CD4-positive, alpha-beta T cell (primary cell): Measurements from ENCODE around the gene PLEKHH3. TPM values are rescaled to one million over a fixed set of nuclear protein-coding genes. Genes with fewer than 3 reads are reported as not detected.
"Not testable (repeated sequence)": the region's sequence is repeated elsewhere in the genome, so short reads cannot be mapped to it uniquely, and the experiment has no call there.

Source experiments
- ATAC-seq: fragments of 200-7000 bp; cut with Tn5 transposase; one replicate; pipeline ENCODE4 v1.10.0; 2022; ENCODE audit warnings: mild to moderate bottlenecking; ENCODE audit not compliant: poor library complexity
- CTCF ChIA-PET: fragments of 350-600 bp; sonication (Branson Sonifier 250); formaldehyde crosslinking; loops from one replicate; lab custom pipeline; 2021; ENCODE audit warnings: antibody characterized with exemption, inconsistent platforms; lab: Charles Lee
- POLR2A ChIA-PET: fragments of 350-600 bp; sonication (Branson Sonifier 250); formaldehyde crosslinking; loops from one replicate; lab custom pipeline; 2021; ENCODE audit warnings: antibody characterized with exemption, inconsistent platforms; lab: Charles Lee
- DNase-seq, 14 experiments: peaks; one replicate each; pipeline ENCODE4 v3.0.0-alpha.2; 2013 to 2020; ENCODE audit warnings: mixed read lengths in 2 of 14
- H3K27ac ChIP-seq, 2 donors: one replicate each; pipeline versions ENCODE4 v1.5.1 to v1.7.0; 2013; ENCODE audit warnings: low read length in 2 of 2, low read depth in 1 of 2, mild to moderate bottlenecking in 1 of 2
- H3K27me3 ChIP-seq, 2 experiments: 1 replicate in 1 of 2; 2 replicates in 1 of 2; pipeline versions ENCODE4 v1.6.1 to v1.7.0; 2013; ENCODE audit warnings: low read length in 2 of 2, control low read depth in 1 of 2, mild to moderate bottlenecking in 1 of 2, moderate library complexity in 1 of 2; ENCODE audit not compliant: insufficient read depth in 2 of 2, control insufficient read depth in 1 of 2
- H3K36me3 ChIP-seq: one replicate; pipeline ENCODE4 v1.6.1; 2013; ENCODE audit warnings: low read length, control low read depth; ENCODE audit not compliant: insufficient read depth
- H3K4me1 ChIP-seq: one replicate; pipeline ENCODE4 v1.6.1; 2013; ENCODE audit warnings: low read length, control low read depth; ENCODE audit not compliant: insufficient read depth
- H3K4me3 ChIP-seq: one replicate; pipeline ENCODE4 v1.5.1; 2013; ENCODE audit warnings: mild to moderate bottlenecking, low read length, moderate library complexity
- H3K9me3 ChIP-seq, 2 experiments: 1 replicate in 1 of 2; 2 replicates in 1 of 2; pipeline versions ENCODE4 v1.6.1 to v1.7.0; 2013; ENCODE audit warnings: low read length in 2 of 2, mild to moderate bottlenecking in 2 of 2, control low read depth in 1 of 2, moderate library complexity in 1 of 2; ENCODE audit not compliant: control insufficient read depth in 1 of 2, insufficient read depth in 1 of 2
- H3K27ac Mint-ChIP-seq: one replicate; pipeline ENCODE4 v1.8.0; 2020; ENCODE audit warnings: mixed read lengths
- H3K27me3 Mint-ChIP-seq: one replicate; pipeline ENCODE4 v1.8.0; 2021; ENCODE audit warnings: mixed read lengths
- H3K36me3 Mint-ChIP-seq: one replicate; pipeline ENCODE4 v1.8.0; 2021; ENCODE audit warnings: low read depth, mixed read lengths
- H3K4me1 Mint-ChIP-seq: one replicate; pipeline ENCODE4 v1.8.0; 2021; ENCODE audit warnings: low read depth, mixed read lengths
- H3K4me3 Mint-ChIP-seq: one replicate; pipeline ENCODE4 v1.8.0; 2020; ENCODE audit warnings: mild to moderate bottlenecking, mixed read lengths
- H3K9me3 Mint-ChIP-seq: one replicate; pipeline ENCODE4 v1.8.0; 2020; ENCODE audit warnings: mixed read lengths
- CTCF ChIP-seq: fragments of 200-600 bp; IDR thresholded peaks from one replicate; pipeline ENCODE4 v1.8.0; 2022; ENCODE audit warnings: antibody characterized with exemption, mild to moderate bottlenecking
- intact Hi-C, 2 experiments: fragments of 100-400 bp; cut with DNase I in 1 of 2; cut with micrococcal nuclease in 1 of 2; formaldehyde crosslinking; loops; one replicate each; pipeline versions ENCODE4 v1.15.1 to v1.9.0; 2023 to 2025; cut with DNase I, micrococcal nuclease
- total RNA-seq, 174 experiments: library from RNA in 2 of 174; stranded (reverse) in 2 of 174; gene quantifications; one replicate each; pipeline ENCODE4 v1.2.3 and lab custom pipeline; 2021 to 2026

The PLEKHH3 gene
- total RNA-seq, 2 experiments from 2014 or later, result 0.60 to 1.1 TPM

- Mint-ChIP-seq H3K27ac (no peak overlapping the region), H3K4me3 (no peak overlapping the region), H3K36me3 (no peaks in the 10 kb centered on the region), H3K27me3 (no peaks in the 10 kb centered on the region), H3K9me3 (no peaks in the 10 kb centered on the region), H3K4me1 (no peaks in the 10 kb centered on the region)
- DNase-seq, result no peak
- Histone ChIP-seq H3K27ac (no peak overlapping the region), H3K27me3 (no peaks in the 10 kb centered on the region), H3K4me3 (no peak overlapping the region), H3K9me3 (no peaks in the 10 kb centered on the region), H3K36me3 (no peaks in the 10 kb centered on the region), H3K4me1 (peaks cover 5% of the 10 kb centered on the region)
- TF ChIP-seq CTCF, result no peak
- no peak for ATAC-seq
- ChIA-PET POLR2A (no interaction called here), CTCF (interaction anchor here (0.6 to 1.0 kb wide), 2 partner anchors 9 to 45 kb away, joined by 3 to 4 read pairs; no protein-coding TSS in a partner anchor)
- intact Hi-C loops, result no loop called here
Observed at GRCh38 chr17:42623271-42623670, 53.5 kb downstream of the PLEKHH3 start.

- ATAC-seq, H3K27ac Mint-ChIP-seq, H3K4me1 Mint-ChIP-seq, H3K4me3 Mint-ChIP-seq, H3K36me3 ChIP-seq, intact Hi-C loops, H3K9me3 Mint-ChIP-seq, POLR2A ChIA-PET, H3K4me3 ChIP-seq, H3K36me3 Mint-ChIP-seq, H3K4me1 ChIP-seq, H3K27me3 ChIP-seq, H3K9me3 ChIP-seq, H3K27me3 Mint-ChIP-seq, H3K27ac ChIP-seq, DNase-seq: not testable (repeated sequence)
- CTCF ChIA-PET, result interaction anchor here (1.3 kb wide), 1 partner anchor 58 kb away, joined by 3 read pairs; no protein-coding TSS in a partner anchor
Observed at GRCh38 chr17:42621987-42622386, 54.8 kb downstream of the PLEKHH3 start.

- Histone ChIP-seq H3K27me3 (no peaks in the 10 kb centered on the region), H3K4me1 (peaks cover 8% of the 10 kb centered on the region), H3K27ac (no peak overlapping the region), H3K4me3 (no peak overlapping the region), H3K9me3 (no peaks in the 10 kb centered on the region), H3K36me3 (peaks cover 17% of the 10 kb centered on the region)
- CTCF ChIA-PET, result no interaction called here
- Mint-ChIP-seq H3K36me3 (peaks cover 23% of the 10 kb centered on the region), H3K27me3 (no peaks in the 10 kb centered on the region), H3K27ac (no peak overlapping the region), H3K4me1 (no peaks in the 10 kb centered on the region), H3K4me3 (no peak overlapping the region), H3K9me3 (no peaks in the 10 kb centered on the region)
- ATAC-seq (no peak), DNase-seq (peak in 2 of 14 experiments; percentile 15 to 40)
- intact Hi-C loops, result no loop called here
- TF ChIP-seq CTCF, result no peak
- POLR2A ChIA-PET, result interaction anchor here (1.2 kb wide), 1 partner anchor 9 kb away, joined by 3 read pairs; the partner anchor contains the start of genes RETREG3 and TUBG1
Observed at GRCh38 chr17:42618442-42619150, 58.2 kb downstream of the PLEKHH3 start.
